Testis (tissue), 2 donors: ENCODE data around the gene GLRA1.

Source experiments
- CTCF ChIP-seq, 3 experiments: fragments of 450-650 bp in 2 of 3; fragments of 200-600 bp in 1 of 3; sonication (generic) in 1 of 3; IDR thresholded peaks; one replicate each; pipeline ENCODE4 v1.5.1; 2016 to 2019; ENCODE audit warnings: antibody characterized with exemption in 3 of 3, mild to moderate bottlenecking in 2 of 3, moderate library complexity in 1 of 3
- POLR2A ChIP-seq: fragments of 450-650 bp; IDR thresholded peaks from one replicate; pipeline ENCODE4 v1.6.1; 2017; ENCODE audit warnings: antibody characterized with exemption, mild to moderate bottlenecking, moderate library complexity

GRCh38 chr5:151895660-151896030, 29.0 kb downstream of the GLRA1 start:
- no peak for TF ChIP-seq POLR2A
- no peak for TF ChIP-seq CTCF (IDR thresholded peaks at IDR 0.05)
